Vagina (tissue), 2 donors: ENCODE measurements around the gene GOLGA6L2. TPM values are rescaled to one million over a fixed set of nuclear protein-coding genes. Genes with fewer than 3 reads are reported as not detected.

Experiments
- DNase-seq, 2 donors: peaks; one replicate each; pipeline ENCODE4 v3.0.0-alpha.2; 2017; ENCODE audit errors: extremely low spot score in 2 of 2
- H3K27ac ChIP-seq: fragments of 200-600 bp; sonication (generic); one replicate; pipeline ENCODE4 v1.5.1; 2019
- H3K27me3 ChIP-seq: fragments of 200-600 bp; sonication (generic); one replicate; pipeline ENCODE4 v1.5.1; 2019
- H3K36me3 ChIP-seq, 2 donors: fragments of 200-600 bp; sonication (generic); one replicate each; pipeline ENCODE4 v1.5.1; 2017 to 2019
- H3K4me1 ChIP-seq: fragments of 200-600 bp; sonication (generic); one replicate; pipeline ENCODE4 v1.5.1; 2019
- H3K4me3 ChIP-seq, 2 donors: fragments of 200-600 bp; sonication (generic); 1 replicate in 1 of 2; 2 replicates in 1 of 2; pipeline ENCODE4 v1.5.1; 2016 to 2019
- H3K9me3 ChIP-seq: fragments of 200-600 bp; sonication (generic); one replicate; pipeline ENCODE4 v1.5.1; 2019
- POLR2A ChIP-seq, 2 donors: fragments of 450-650 bp; IDR thresholded peaks; one replicate each; pipeline ENCODE4 v1.6.1; 2017; ENCODE audit warnings: antibody characterized with exemption in 2 of 2, mild to moderate bottlenecking in 2 of 2, moderate library complexity in 2 of 2
- POLR2AphosphoS5 ChIP-seq, 2 donors: sonication (generic); formaldehyde crosslinking; IDR thresholded peaks; one replicate each; pipeline ENCODE4 v1.9.0; 2017; ENCODE audit warnings: antibody characterized with exemption in 2 of 2, mild to moderate bottlenecking in 2 of 2, low read depth in 1 of 2; ENCODE audit not compliant: insufficient read depth in 1 of 2
- intact Hi-C: fragments of 100-400 bp; cut with DNase I; formaldehyde crosslinking; loops from one replicate; pipeline ENCODE4 v1.15.1; 2023
- total RNA-seq: library from RNA; depleted of rRNA; stranded (reverse); fragments of >200 nt; gene quantifications from one replicate; pipeline ENCODE4 v1.2.3, GENCODE V29; 2016
- TF ChIP-seq, protein P1 (sequence below), 3 experiments: fragments of 450-650 bp in 2 of 3; fragments of 200-600 bp in 1 of 3; sonication (generic) in 1 of 3; IDR thresholded peaks; one replicate each; pipeline ENCODE4 v1.5.1; 2017 to 2019; ENCODE audit warnings: antibody characterized with exemption in 3 of 3, mild to moderate bottlenecking in 2 of 3, moderate library complexity in 2 of 3

The GOLGA6L2 gene
- total RNA-seq, 1 donor from 2014 or later = not detected

DNA sequence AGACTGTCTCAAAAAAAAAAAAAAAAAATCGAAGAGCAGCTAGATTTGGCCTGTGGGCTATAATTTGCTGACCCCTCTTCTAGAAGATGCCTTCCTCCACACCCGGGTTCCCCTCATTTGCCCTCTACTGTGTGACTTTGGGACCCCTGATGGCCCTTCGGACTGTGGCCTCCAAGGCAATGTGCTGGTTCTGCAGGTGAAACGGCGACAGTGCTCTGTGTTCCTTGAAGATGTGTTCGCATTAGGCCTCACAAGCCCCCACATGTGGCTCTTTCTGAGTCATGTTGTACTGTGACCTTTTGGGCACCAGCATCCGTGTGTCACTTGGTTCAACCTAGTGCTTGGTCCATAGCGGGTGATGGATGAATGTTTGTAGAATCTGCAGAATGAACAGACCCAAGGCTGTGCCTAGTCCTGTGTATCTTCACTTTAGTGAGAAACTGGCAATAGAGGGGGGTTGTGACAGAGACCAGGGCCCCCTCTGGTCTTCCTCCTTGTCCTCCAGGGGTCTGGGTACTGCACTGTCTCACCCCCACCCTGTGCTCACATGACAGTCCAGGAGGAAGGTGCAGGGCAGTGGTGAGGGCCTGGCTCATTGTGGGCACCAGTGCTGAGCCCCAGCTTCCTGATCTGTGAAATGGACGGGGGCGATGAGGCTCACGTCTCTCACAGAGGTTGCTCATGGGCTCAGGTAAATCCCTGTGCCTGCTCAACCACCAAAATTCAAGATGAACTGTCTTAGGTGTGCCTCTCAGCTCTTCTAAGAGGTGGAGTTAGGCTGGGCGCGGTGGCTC is 22.7 kb downstream of the GOLGA6L2 start:
- TF ChIP-seq, protein P1, sequence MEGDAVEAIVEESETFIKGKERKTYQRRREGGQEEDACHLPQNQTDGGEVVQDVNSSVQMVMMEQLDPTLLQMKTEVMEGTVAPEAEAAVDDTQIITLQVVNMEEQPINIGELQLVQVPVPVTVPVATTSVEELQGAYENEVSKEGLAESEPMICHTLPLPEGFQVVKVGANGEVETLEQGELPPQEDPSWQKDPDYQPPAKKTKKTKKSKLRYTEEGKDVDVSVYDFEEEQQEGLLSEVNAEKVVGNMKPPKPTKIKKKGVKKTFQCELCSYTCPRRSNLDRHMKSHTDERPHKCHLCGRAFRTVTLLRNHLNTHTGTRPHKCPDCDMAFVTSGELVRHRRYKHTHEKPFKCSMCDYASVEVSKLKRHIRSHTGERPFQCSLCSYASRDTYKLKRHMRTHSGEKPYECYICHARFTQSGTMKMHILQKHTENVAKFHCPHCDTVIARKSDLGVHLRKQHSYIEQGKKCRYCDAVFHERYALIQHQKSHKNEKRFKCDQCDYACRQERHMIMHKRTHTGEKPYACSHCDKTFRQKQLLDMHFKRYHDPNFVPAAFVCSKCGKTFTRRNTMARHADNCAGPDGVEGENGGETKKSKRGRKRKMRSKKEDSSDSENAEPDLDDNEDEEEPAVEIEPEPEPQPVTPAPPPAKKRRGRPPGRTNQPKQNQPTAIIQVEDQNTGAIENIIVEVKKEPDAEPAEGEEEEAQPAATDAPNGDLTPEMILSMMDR (IDR thresholded peaks at IDR 0.05) = no peak
- TF ChIP-seq POLR2A (IDR thresholded peaks at IDR 0.05) = no peak
- TF ChIP-seq POLR2AphosphoS5 (IDR thresholded peaks at IDR 0.05; ENCODE audit: insufficient read depth in 1 of 2, low read depth in 1 of 2) = no peak
- Histone ChIP-seq H3K4me1 (peaks cover 4% of the 10 kb centered on the region), H3K9me3 (no peaks in the 10 kb centered on the region), H3K27ac (no peak overlapping the region), H3K27me3 (no peaks in the 10 kb centered on the region), H3K4me3 (no peak overlapping the region), H3K36me3 (no peaks in the 10 kb centered on the region)
- DNase-seq = no peak
- intact Hi-C loops = no loop called here

DNA sequence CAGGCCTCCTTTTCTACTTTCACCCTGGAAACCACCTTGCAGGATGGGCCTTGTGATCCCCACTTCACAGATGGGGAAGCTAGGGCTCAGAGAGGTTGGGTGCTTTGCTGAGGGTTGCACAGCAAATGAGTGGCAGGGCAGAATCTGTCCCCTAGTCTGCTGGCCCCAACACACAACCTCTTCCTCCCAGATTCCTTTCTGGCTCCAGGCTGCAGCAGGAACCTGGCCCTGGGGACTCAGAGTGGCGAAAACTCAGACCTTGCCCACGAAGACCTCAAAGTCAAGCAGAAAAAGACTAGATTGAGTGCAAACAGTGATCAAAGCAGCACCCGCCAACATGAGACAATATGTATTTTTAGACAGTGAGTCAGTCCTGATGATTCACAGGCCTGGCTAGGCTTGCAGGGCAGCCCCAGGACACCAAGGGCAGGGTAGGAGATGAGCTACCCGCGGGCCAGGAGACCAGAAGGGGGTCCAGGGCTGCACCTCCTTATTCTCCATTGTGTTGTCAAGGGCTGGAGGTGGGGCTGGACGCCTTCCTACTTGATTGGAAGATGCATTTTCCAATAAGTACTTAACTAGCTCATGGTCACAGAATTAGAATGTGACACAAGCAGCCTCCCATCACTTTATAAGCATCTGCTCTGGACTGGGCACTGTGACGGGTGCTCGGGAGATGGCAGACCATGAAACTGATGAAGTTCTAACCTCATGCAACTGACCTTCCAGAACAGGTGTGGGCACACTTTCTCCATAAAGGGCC is 23.9 kb downstream of the GOLGA6L2 start:
- Histone ChIP-seq H3K36me3 (no peaks in the 10 kb centered on the region), H3K4me1 (peaks cover 4% of the 10 kb centered on the region), H3K27ac (no peak overlapping the region), H3K4me3 (no peak overlapping the region), H3K27me3 (no peaks in the 10 kb centered on the region), H3K9me3 (no peaks in the 10 kb centered on the region)
- DNase-seq = no peak
- intact Hi-C loops = no loop called here
- TF ChIP-seq POLR2AphosphoS5 (IDR thresholded peaks at IDR 0.05; ENCODE audit: insufficient read depth in 1 of 2, low read depth in 1 of 2) (no peak), POLR2A (IDR thresholded peaks at IDR 0.05) (no peak)
- TF ChIP-seq, protein P1 (IDR thresholded peaks at IDR 0.05) = no peak

DNA sequence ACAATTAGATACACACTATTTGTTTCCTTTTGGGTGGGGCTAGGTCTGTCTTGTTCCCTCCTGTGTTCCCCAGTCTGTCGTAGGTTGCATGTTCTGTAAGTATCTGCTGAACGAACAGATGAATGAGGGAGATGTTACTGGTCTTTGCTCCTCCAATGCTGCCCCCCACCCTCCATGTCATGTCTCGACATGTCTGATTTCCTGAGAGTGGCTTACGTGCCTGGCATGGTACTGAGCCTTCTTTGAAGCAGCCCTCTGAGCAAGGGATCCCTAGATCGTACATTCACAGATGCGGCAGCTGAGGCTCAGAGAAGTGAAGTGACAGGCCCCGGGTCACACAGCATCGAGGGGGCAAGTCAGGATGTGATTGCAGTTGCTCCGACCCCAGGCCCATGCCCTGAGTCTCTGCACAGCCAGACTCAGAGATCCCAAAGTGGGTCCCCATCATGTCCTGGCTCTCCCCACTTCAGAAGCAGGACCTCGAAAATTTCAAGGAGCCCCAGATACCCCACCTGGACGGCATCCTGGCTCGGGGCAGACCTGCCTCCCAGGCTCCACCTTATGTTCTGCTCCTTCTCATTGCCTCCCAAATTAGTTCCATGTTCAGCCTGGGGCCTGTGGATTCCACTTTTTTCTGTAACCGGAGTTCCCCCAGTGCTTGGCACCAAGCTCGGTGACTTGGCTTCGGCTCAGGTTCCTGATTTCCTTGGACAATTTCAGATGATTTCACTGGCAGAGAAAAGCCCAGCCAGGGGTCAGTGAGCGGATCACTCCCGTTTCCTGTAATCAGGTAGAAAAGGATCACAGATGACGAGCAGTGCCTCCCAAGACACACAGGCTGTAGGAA is 24.7 kb downstream of the GOLGA6L2 start:
- Histone ChIP-seq H3K4me1 (peaks cover 4% of the 10 kb centered on the region), H3K27ac (no peak overlapping the region), H3K27me3 (no peaks in the 10 kb centered on the region), H3K4me3 (no peak overlapping the region), H3K36me3 (no peaks in the 10 kb centered on the region), H3K9me3 (no peaks in the 10 kb centered on the region)
- intact Hi-C loops = no loop called here
- no peak for DNase-seq
- TF ChIP-seq, protein P1 (IDR thresholded peaks at IDR 0.05) = no peak
- TF ChIP-seq POLR2AphosphoS5 (IDR thresholded peaks at IDR 0.05; ENCODE audit: insufficient read depth in 1 of 2, low read depth in 1 of 2) = no peak
- TF ChIP-seq POLR2A (IDR thresholded peaks at IDR 0.05) = no peak

DNA sequence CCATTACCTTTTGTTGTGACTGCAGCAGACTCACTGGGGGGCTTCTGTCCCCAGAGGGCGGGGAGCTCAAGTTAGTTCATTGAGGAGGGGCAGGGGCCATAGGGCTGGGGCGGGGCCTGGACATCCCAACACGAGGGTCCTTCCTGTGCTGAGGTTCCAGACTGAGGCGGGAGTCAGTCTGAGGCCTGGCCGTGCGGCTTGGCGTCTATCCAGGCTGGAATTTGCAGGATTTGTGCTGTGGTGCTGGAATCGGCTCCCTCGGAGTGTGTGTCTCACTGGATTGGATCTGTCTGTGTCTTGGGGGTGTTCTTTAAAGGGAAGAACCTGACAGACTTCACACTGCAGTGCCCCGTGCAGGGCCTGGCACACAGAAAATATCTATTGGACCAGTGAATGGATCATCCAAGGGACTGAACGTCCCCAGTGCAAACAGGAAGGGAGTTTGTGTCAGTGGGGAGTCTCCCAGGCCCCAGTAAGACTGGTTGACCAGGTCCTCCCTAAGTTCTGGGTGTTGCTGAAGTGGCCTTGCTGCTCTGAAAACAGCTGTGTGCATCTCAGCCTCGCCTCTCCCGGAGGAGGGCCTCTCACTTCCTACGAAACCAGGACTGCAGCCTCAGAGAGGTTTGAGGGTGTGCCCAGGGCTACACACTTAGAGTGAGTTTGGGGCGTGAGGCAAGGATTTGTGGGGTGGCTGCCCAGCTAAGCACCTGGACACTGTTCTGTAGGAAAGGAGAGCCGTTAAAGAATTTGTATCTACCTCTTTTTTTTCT is 26.1 kb downstream of the GOLGA6L2 start:
- no peak overlapping the region for H3K27ac ChIP-seq
- intact Hi-C loops = no loop called here
- no peaks in the 10 kb centered on the region for H3K9me3 ChIP-seq
- H3K27me3 ChIP-seq = no peaks in the 10 kb centered on the region
- no peak for DNase-seq
- TF ChIP-seq, protein P1 (IDR thresholded peaks at IDR 0.05) = no peak
- TF ChIP-seq POLR2A (IDR thresholded peaks at IDR 0.05) (no peak), POLR2AphosphoS5 (IDR thresholded peaks at IDR 0.05; ENCODE audit: insufficient read depth in 1 of 2, low read depth in 1 of 2) (no peak)
- peaks cover 4% of the 10 kb centered on the region for H3K4me1 ChIP-seq
- no peak overlapping the region for H3K4me3 ChIP-seq
- no peaks in the 10 kb centered on the region for H3K36me3 ChIP-seq
